Kidney epithelial cell (primary cell): Measurements from ENCODE around the gene UGT1A4. TPM values are rescaled to one million over a fixed set of nuclear protein-coding genes. Genes with fewer than 3 reads are reported as not detected.

ENCODE experiments used
- DNase-seq: peaks from one replicate; pipeline ENCODE4 v3.0.0-alpha.2; 2010; ENCODE audit warnings: low read depth
- H3K27me3 ChIP-seq: 2 replicates; pipeline ENCODE4 v1.6.0; 2011; ENCODE audit warnings: low read length; ENCODE audit not compliant: control insufficient read depth, insufficient read depth
- H3K36me3 ChIP-seq: 2 replicates; pipeline ENCODE4 v1.5.1; 2011; ENCODE audit warnings: low read length; ENCODE audit not compliant: control insufficient read depth, insufficient read depth
- H3K4me3 ChIP-seq: 2 replicates; pipeline ENCODE4 v1.5.1; 2011; ENCODE audit warnings: low read depth, mild to moderate bottlenecking, control low read depth, low read length
- total RNA-seq: library from RNA; depleted of rRNA; stranded (reverse); fragments of >200 nt; gene quantifications from 2 replicates; pipeline ENCODE4 v1.2.3, GENCODE V29; 2015
- TF ChIP-seq, protein P1 (sequence below): IDR thresholded peaks from 2 replicates; pipeline ENCODE4 v1.5.1; 2011; ENCODE audit warnings: mild to moderate bottlenecking, moderate library complexity, low read length, control low read depth, inconsistent platforms; ENCODE audit not compliant: insufficient read depth, poor library complexity, severe bottlenecking

Gene UGT1A4
- total RNA-seq, 1 donor from 2014 or later: not detected

DNA sequence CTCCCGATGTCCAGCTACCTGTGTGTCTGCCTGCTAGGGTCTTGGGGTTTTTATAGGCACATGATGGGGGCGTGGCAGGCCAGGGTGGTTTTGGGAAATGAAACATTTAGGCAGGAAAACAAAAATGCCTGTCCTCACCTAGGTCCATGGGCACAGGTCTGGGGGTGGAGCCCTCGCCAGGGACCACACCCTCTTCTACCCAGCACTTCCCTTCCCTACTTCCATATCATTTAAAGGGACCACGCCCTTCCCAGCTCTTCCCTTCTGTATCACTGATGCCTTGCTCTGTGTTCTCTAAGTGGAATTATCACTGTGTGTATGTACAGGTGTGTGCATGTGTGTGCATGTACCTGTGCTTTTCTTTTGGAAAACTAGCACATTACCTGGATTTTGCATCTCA, 47.9 kb downstream of the UGT1A4 start:
- Histone ChIP-seq H3K4me3 (no peak overlapping the region), H3K27me3 (no peaks in the 10 kb centered on the region), H3K36me3 (no peaks in the 10 kb centered on the region)
- TF ChIP-seq, protein P1, sequence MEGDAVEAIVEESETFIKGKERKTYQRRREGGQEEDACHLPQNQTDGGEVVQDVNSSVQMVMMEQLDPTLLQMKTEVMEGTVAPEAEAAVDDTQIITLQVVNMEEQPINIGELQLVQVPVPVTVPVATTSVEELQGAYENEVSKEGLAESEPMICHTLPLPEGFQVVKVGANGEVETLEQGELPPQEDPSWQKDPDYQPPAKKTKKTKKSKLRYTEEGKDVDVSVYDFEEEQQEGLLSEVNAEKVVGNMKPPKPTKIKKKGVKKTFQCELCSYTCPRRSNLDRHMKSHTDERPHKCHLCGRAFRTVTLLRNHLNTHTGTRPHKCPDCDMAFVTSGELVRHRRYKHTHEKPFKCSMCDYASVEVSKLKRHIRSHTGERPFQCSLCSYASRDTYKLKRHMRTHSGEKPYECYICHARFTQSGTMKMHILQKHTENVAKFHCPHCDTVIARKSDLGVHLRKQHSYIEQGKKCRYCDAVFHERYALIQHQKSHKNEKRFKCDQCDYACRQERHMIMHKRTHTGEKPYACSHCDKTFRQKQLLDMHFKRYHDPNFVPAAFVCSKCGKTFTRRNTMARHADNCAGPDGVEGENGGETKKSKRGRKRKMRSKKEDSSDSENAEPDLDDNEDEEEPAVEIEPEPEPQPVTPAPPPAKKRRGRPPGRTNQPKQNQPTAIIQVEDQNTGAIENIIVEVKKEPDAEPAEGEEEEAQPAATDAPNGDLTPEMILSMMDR: no peak
- DNase-seq: no peak

DNA sequence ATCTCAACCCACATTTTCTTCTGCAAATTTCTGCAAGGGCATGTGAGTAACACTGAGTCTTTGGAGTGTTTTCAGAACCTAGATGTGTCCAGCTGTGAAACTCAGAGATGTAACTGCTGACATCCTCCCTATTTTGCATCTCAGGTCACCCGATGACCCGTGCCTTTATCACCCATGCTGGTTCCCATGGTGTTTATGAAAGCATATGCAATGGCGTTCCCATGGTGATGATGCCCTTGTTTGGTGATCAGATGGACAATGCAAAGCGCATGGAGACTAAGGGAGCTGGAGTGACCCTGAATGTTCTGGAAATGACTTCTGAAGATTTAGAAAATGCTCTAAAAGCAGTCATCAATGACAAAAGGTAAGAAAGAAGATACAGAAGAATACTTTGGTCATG, 49.5 kb downstream of the UGT1A4 start:
- no peak overlapping the region for H3K4me3 ChIP-seq
- no peak for DNase-seq
- TF ChIP-seq, protein P1: no peak
- no peaks in the 10 kb centered on the region for H3K36me3 ChIP-seq
- H3K27me3 ChIP-seq: no peaks in the 10 kb centered on the region

DNA sequence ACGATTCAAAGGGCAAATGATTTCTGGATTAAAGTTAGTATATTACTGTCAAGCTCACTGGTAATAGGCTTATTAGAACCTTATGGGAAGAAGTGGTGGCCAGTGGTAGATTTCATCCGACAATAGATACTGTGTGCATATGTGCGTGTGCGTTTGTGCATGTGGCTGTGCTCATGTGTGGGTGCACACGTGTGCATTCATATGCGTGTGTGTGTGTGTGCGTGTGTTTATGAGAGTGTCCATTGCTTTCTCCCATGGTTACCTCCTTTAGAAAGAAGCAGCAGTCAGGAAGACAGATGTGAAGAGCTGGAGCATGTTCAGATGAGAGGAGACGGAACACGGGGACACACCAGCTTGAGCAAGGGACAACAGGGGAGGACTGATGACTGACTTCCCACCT, 50.7 kb downstream of the UGT1A4 start:
- Histone ChIP-seq H3K36me3 (no peaks in the 10 kb centered on the region), H3K4me3 (no peak overlapping the region), H3K27me3 (no peaks in the 10 kb centered on the region)
- no peak for DNase-seq
- TF ChIP-seq, protein P1: no peak

DNA sequence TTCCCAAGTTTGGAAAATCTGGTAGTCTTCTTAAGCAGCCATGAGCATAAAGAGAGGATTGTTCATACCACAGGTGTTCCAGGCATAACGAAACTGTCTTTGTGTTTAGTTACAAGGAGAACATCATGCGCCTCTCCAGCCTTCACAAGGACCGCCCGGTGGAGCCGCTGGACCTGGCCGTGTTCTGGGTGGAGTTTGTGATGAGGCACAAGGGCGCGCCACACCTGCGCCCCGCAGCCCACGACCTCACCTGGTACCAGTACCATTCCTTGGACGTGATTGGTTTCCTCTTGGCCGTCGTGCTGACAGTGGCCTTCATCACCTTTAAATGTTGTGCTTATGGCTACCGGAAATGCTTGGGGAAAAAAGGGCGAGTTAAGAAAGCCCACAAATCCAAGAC, 53.6 kb downstream of the UGT1A4 start:
- no peaks in the 10 kb centered on the region for H3K27me3 ChIP-seq
- H3K36me3 ChIP-seq: no peaks in the 10 kb centered on the region
- TF ChIP-seq, protein P1: no peak
- DNase-seq: no peak
- no peak overlapping the region for H3K4me3 ChIP-seq

DNA sequence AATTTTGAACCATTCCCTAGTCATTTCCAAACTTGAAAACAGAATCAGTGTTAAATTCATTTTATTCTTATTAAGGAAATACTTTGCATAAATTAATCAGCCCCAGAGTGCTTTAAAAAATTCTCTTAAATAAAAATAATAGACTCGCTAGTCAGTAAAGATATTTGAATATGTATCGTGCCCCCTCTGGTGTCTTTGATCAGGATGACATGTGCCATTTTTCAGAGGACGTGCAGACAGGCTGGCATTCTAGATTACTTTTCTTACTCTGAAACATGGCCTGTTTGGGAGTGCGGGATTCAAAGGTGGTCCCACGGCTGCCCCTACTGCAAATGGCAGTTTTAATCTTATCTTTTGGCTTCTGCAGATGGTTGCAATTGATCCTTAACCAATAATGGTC, 54.0 kb downstream of the UGT1A4 start:
- no peak for DNase-seq
- TF ChIP-seq, protein P1: no peak
- Histone ChIP-seq H3K4me3 (no peak overlapping the region), H3K27me3 (no peaks in the 10 kb centered on the region), H3K36me3 (no peaks in the 10 kb centered on the region)

DNA sequence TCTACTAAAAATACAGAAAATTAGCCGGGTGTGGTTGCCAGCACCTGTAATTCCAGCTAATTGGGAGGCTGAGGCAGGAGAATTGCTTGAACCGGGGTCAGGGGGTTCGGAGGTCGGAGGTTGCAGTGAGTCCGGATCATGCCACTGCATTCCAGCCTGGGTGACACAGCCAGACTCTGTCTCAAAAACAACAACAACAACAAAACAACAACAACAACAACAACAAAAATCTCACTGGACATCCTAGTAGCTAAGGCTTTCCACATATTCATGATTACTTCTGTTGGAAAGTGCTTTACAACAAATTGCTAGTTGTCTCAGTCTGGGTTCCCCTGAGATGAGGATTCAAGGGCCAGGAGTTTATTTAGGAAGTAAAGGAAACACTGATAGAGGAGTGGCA, 55.3 kb downstream of the UGT1A4 start:
- no peaks in the 10 kb centered on the region for H3K27me3 ChIP-seq
- DNase-seq: no peak
- H3K4me3 ChIP-seq: no peak overlapping the region
- no peaks in the 10 kb centered on the region for H3K36me3 ChIP-seq
- TF ChIP-seq, protein P1: no peak
